Right lobe of liver (tissue), 4 donors: Measurements from ENCODE around the gene PIEZO2.

Experiments used
- CTCF ChIP-seq, 4 donors: fragments of 200-600 bp in 3 of 4; fragments of 450-650 bp in 1 of 4; IDR thresholded peaks; one replicate each; pipeline versions ENCODE4 v1.5.1 to v1.8.0; 2016 to 2022; ENCODE audit warnings: antibody characterized with exemption in 4 of 4, mild to moderate bottlenecking in 2 of 4
- POLR2A ChIP-seq: fragments of 450-650 bp; IDR thresholded peaks from one replicate; pipeline ENCODE4 v1.6.1; 2017; ENCODE audit warnings: antibody characterized with exemption, mild to moderate bottlenecking
- donor health status: DM: no; HTN: no; CAD: no.
- donor health status: DM: no; HTN: no; CAD: no.
- donor health status: DM: no; HTN: yes; CAD: no.

- TF ChIP-seq CTCF (IDR thresholded peaks at IDR 0.05) = no peak
- no peak for TF ChIP-seq POLR2A
Observed at GRCh38 chr18:11183637-11184036, 34.3 kb upstream of the PIEZO2 start.
